HepG2 (cell line): ENCODE data around the gene ALG11. TPM values are rescaled to one million over a fixed set of nuclear protein-coding genes. Genes with fewer than 3 reads are reported as not detected.
A peak's percentile ranks its signal among the peaks of the same experiment; 100 is the strongest.

Source experiments
- ATAC-seq: fragments of 200-7000 bp; cut with Tn5 transposase; 3 replicates; pipeline ENCODE4 v1.9.1; 2020; ENCODE audit warnings: mild to moderate bottlenecking, moderate library complexity
- BruUV-seq: library from RNA; stranded (reverse); fragments of 400-500 nt; replicated peaks from 2 replicates; lab custom pipeline; 2021; lab: Mats Ljungman, UMichigan
- CTCF ChIA-PET: fragments of 300-600 bp; formaldehyde crosslinking; extraction: SDS; loops from one replicate; lab custom pipeline; 2021; ENCODE audit warnings: low total read pairs, inconsistent platforms, low intra/inter-chr PET ratio; lab: Yijun Ruan, JAX
- POLR2A ChIA-PET: fragments of 350-600 bp; sonication (Branson Sonifier 250); formaldehyde crosslinking; loops from one replicate; lab custom pipeline; 2020; ENCODE audit warnings: antibody characterized with exemption, inconsistent platforms; lab: Yijun Ruan, JAX
- DNase-seq: peaks from one replicate; pipeline ENCODE4 v3.0.0-alpha.2; 2015; ENCODE audit warnings: low spot score
- FAIRE-seq: peaks from 3 replicates; lab custom pipeline; 2011; peaks lifted over from hg19 to GRCh38; lab: Jason Lieb, UNC
- H2AFZ ChIP-seq: one replicate; pipeline ENCODE4 v1.6.1; 2011; ENCODE audit warnings: low read length, inconsistent platforms
- H3K27ac ChIP-seq: fragments of 300-600 bp; 3 replicates; pipeline ENCODE4 v1.8.0; 2011; ENCODE audit warnings: mixed run types, mild to moderate bottlenecking, mixed read lengths, low read length, inconsistent platforms; ENCODE audit not compliant: insufficient read depth; ENCODE audit errors: extremely low read length
- H3K27me3 ChIP-seq, 2 experiments: fragments of 200-600 bp in 1 of 2; 2 replicates in 1 of 2; 3 replicates in 1 of 2; pipeline versions ENCODE4 v1.6.0 to v1.8.0; 2011; ENCODE audit warnings: low read length in 2 of 2, mild to moderate bottlenecking in 2 of 2, moderate library complexity in 2 of 2, inconsistent platforms in 1 of 2; ENCODE audit not compliant: insufficient read depth in 2 of 2, control insufficient read depth in 1 of 2
- H3K36me3 ChIP-seq, 2 experiments: fragments of 200-600 bp in 1 of 2; replicated peaks in 1 of 2; 2 replicates in 1 of 2; 3 replicates in 1 of 2; pipeline versions ENCODE4 v1.5.1 to v1.8.0; 2011; ENCODE audit warnings: low read length in 2 of 2, inconsistent platforms in 1 of 2; ENCODE audit not compliant: insufficient read depth in 2 of 2, control insufficient read depth in 1 of 2
- H3K4me1 ChIP-seq: 2 replicates; pipeline ENCODE4 v1.5.1; 2012; ENCODE audit warnings: low read length, inconsistent platforms; ENCODE audit not compliant: insufficient read depth
- H3K4me2 ChIP-seq: 2 replicates; pipeline ENCODE4 v1.6.0; 2011; ENCODE audit warnings: low read depth, low read length, inconsistent platforms
- H3K4me3 ChIP-seq, 3 experiments: fragments of 200-600 bp in 1 of 3; sonication (generic), shearing (Covaris generic) in 1 of 3; replicated peaks in 1 of 3; 2 replicates each; pipeline ENCODE4 v1.5.1; 2011 to 2016; ENCODE audit warnings: low read length in 3 of 3, inconsistent platforms in 2 of 3, low read depth in 2 of 3, mild to moderate bottlenecking in 2 of 3, control low read depth in 1 of 3, mixed read lengths in 1 of 3; ENCODE audit not compliant: insufficient read depth in 1 of 3
- H3K79me2 ChIP-seq: one replicate; pipeline ENCODE4 v1.6.1; 2011; ENCODE audit warnings: low read length, inconsistent platforms; ENCODE audit not compliant: insufficient read depth
- H3K9ac ChIP-seq: 2 replicates; pipeline ENCODE4 v1.6.0; 2011; ENCODE audit warnings: mild to moderate bottlenecking, low read depth, low read length, inconsistent platforms; ENCODE audit not compliant: insufficient read depth
- H3K9me3 ChIP-seq: 2 replicates; pipeline ENCODE4 v1.5.1; 2012; ENCODE audit warnings: mild to moderate bottlenecking, low read length
- H4K20me1 ChIP-seq: 2 replicates; pipeline ENCODE4 v1.6.0; 2011; ENCODE audit warnings: inconsistent platforms, mild to moderate bottlenecking, low read length, moderate library complexity; ENCODE audit not compliant: insufficient read depth
- BHLHE40 ChIP-seq: IDR thresholded peaks from 2 replicates; pipeline ENCODE4 v1.6.1; 2011; ENCODE audit warnings: low read length, improper control_type of control experiment
- CENPT ChIP-seq: sonication (generic); formaldehyde crosslinking; IDR thresholded peaks from 2 replicates; pipeline ENCODE4 v1.8.0; 2022; ENCODE audit warnings: low read depth, mild to moderate bottlenecking, moderate library complexity, missing genetic modification reagents
- DMAP1 ChIP-seq: IDR thresholded peaks from 2 replicates; pipeline ENCODE4 v1.6.1; 2016
- JUN ChIP-seq: sonication (generic); formaldehyde crosslinking; IDR thresholded peaks from 2 replicates; pipeline ENCODE4 v1.4.0; 2020; ENCODE audit warnings: mild to moderate bottlenecking, missing genetic modification reagents
- MBNL3 ChIP-seq: fragments of 250-450 bp; sonication (Bioruptor Pico); conservative IDR thresholded peaks from 2 replicates; pipeline ENCODE4 v1.8.0; 2022; ENCODE audit warnings: mild to moderate bottlenecking, inconsistent platforms
- MED1 ChIP-seq: sonication (generic); formaldehyde crosslinking; IDR thresholded peaks from 2 replicates; pipeline ENCODE4 v1.4.0; 2020; ENCODE audit warnings: missing genetic modification reagents
- MIER3 ChIP-seq: IDR thresholded peaks from 2 replicates; pipeline ENCODE4 v1.6.1; 2016; ENCODE audit warnings: missing compliant biosample characterization, borderline replicate concordance
- POLR2A ChIP-seq, 2 experiments: IDR thresholded peaks; 2 replicates each; pipeline ENCODE4 v1.6.1; 2011; ENCODE audit warnings: low read depth in 2 of 2, low read length in 2 of 2, mild to moderate bottlenecking in 1 of 2, moderate library complexity in 1 of 2; ENCODE audit not compliant: insufficient read depth in 1 of 2
- YEATS2 ChIP-seq: sonication (generic); formaldehyde crosslinking; IDR thresholded peaks from 2 replicates; pipeline ENCODE4 v1.4.0; 2020; ENCODE audit warnings: missing genetic modification reagents, borderline replicate concordance
- ZBTB3 ChIP-seq: sonication (generic); formaldehyde crosslinking; IDR thresholded peaks from 2 replicates; pipeline ENCODE4 v1.4.0; 2020; ENCODE audit warnings: low read depth, mild to moderate bottlenecking, moderate library complexity, missing genetic modification reagents, borderline replicate concordance
- ZC3H13 ChIP-seq: sonication (generic); formaldehyde crosslinking; IDR thresholded peaks from 2 replicates; pipeline ENCODE4 v1.8.1; 2023; ENCODE audit warnings: mild to moderate bottlenecking, missing genetic modification reagents, moderate library complexity
- ZMYM4 ChIP-seq: sonication (generic); formaldehyde crosslinking; IDR thresholded peaks from 2 replicates; pipeline ENCODE4 v1.8.1; 2023; ENCODE audit warnings: mild to moderate bottlenecking, missing genetic modification reagents
- ZNF121 ChIP-seq: sonication (generic); formaldehyde crosslinking; IDR thresholded peaks from 2 replicates; pipeline ENCODE4 v1.5.0; 2020; ENCODE audit warnings: mild to moderate bottlenecking, missing genetic modification reagents
- ZNF501 ChIP-seq: sonication (generic); formaldehyde crosslinking; IDR thresholded peaks from 2 replicates; pipeline ENCODE4 v1.5.1; 2020; ENCODE audit warnings: mild to moderate bottlenecking, moderate library complexity, missing genetic modification reagents
- ZNF792 ChIP-seq: IDR thresholded peaks from 2 replicates; pipeline ENCODE4 v1.6.1; 2016
- WGBS: methylation state at CpG from one replicate; pipeline ENCODE4 v1.1.6; 2017; ENCODE audit warnings: low lambda C conversion rate; 5-methylcytosine and 5-hydroxymethylcytosine counted together
- in situ Hi-C: cut with HindIII; loops from 2 replicates; pipeline ENCODE4 v1.10.0; 2017; ENCODE audit warnings: low pct_unique_long_range_greater_than_20kb; ENCODE audit not compliant: extremely low pct_ligation_motif_present
- intact Hi-C: fragments of 100-400 bp; cut with micrococcal nuclease; formaldehyde crosslinking; loops from one replicate; pipeline ENCODE4 v1.10.0; 2022; ENCODE audit not compliant: unreplicated experiment
- polyA plus RNA-seq, 8 experiments: library from polyadenylated mRNA; depleted of rRNA in 3 of 8; stranded (reverse) in 7 of 8; unstranded in 1 of 8; fragments of >200 nt; fragmentation: Illumina TruSeq in 4 of 8; extraction: Trizol in 4 of 8; gene quantifications; 2 replicates each; pipeline versions ENCODE4 v1.2.1 to v1.2.3, GENCODE V29; 2011 to 2016; ENCODE audit warnings: low read depth in 4 of 8, missing spikeins in 1 of 8, mixed read lengths in 1 of 8; ENCODE audit not compliant: insufficient read depth in 1 of 8
- total RNA-seq, 5 experiments: library from RNA; depleted of rRNA; stranded (reverse); fragments of >200 nt; fragmentation: Illumina TruSeq; extraction: Trizol; gene quantifications; 2 replicates each; pipeline ENCODE4 v1.2.3, GENCODE V29; 2016; ENCODE audit warnings: low read depth in 1 of 5
- TF ChIP-seq, protein P1 (sequence below): sonication (generic); formaldehyde crosslinking; IDR thresholded peaks from 2 replicates; pipeline ENCODE4 v1.4.0; 2020; ENCODE audit warnings: missing genetic modification reagents
- TF ChIP-seq, protein P2 (sequence below): sonication (generic); formaldehyde crosslinking; IDR thresholded peaks from 2 replicates; pipeline ENCODE4 v1.4.0; 2020; ENCODE audit warnings: low read depth, mild to moderate bottlenecking, missing genetic modification reagents
- TF ChIP-seq, protein P3 (sequence below): sonication (generic); formaldehyde crosslinking; IDR thresholded peaks from 2 replicates; pipeline ENCODE4 v1.5.1; 2020; ENCODE audit warnings: mild to moderate bottlenecking, missing genetic modification reagents, borderline replicate concordance

Gene ALG11
- total and polyA plus RNA-seq, 2 of the 13 experiments (the other 11 are each of a cell fraction or from before 2014, with no cell fraction given), result 14.7 to 27.9 TPM

DNA sequence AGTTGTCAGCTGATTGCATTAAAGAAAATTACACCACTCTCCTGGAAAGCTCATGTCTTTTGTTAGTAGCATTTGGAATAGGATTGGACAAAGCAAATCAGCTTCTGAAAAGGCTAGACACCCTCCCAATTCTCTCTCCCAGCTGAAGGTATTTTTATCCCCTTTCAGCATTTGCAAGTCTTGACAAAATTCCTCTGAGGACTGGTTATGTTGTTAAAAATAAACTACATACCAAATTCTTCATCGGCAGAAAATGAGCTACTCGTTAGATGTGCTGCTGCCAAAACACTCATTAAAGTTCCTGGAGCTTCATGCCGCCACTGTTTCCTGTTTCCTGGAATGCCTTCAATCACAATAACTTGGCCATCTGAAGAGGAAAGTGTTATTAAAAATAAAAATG is 49.4 kb downstream of the ALG11 start:
- DNase-seq (no peak), FAIRE-seq (no peak), ATAC-seq (no peak)
- Histone ChIP-seq H3K4me2 (0 out of 2 replicates have a peak overlapping the region, but pooled peaks have one; percentile 32), H3K4me1 (no peaks in the 10 kb centered on the region), H3K36me3 (no peaks in the 10 kb centered on the region), H2AFZ (no peak overlapping the region), H3K9me3 (peaks cover 16% of the 10 kb centered on the region), H3K79me2 (no peaks in the 10 kb centered on the region), H3K9ac (no peak overlapping the region), H3K27ac (no peak overlapping the region), H4K20me1 (no peaks in the 10 kb centered on the region), H3K27me3 (0 out of 5 replicates have a peak, but pooled peaks cover 0 to 2% of the 10 kb centered on the region in 2 experiments), H3K4me3 (no peak overlapping the region)
- 41% methylated on average over 3 of the region's 3 CpGs for WGBS
- ChIA-PET POLR2A (no interaction called here), CTCF (no interaction called here)
- TF ChIP-seq, protein P1, sequence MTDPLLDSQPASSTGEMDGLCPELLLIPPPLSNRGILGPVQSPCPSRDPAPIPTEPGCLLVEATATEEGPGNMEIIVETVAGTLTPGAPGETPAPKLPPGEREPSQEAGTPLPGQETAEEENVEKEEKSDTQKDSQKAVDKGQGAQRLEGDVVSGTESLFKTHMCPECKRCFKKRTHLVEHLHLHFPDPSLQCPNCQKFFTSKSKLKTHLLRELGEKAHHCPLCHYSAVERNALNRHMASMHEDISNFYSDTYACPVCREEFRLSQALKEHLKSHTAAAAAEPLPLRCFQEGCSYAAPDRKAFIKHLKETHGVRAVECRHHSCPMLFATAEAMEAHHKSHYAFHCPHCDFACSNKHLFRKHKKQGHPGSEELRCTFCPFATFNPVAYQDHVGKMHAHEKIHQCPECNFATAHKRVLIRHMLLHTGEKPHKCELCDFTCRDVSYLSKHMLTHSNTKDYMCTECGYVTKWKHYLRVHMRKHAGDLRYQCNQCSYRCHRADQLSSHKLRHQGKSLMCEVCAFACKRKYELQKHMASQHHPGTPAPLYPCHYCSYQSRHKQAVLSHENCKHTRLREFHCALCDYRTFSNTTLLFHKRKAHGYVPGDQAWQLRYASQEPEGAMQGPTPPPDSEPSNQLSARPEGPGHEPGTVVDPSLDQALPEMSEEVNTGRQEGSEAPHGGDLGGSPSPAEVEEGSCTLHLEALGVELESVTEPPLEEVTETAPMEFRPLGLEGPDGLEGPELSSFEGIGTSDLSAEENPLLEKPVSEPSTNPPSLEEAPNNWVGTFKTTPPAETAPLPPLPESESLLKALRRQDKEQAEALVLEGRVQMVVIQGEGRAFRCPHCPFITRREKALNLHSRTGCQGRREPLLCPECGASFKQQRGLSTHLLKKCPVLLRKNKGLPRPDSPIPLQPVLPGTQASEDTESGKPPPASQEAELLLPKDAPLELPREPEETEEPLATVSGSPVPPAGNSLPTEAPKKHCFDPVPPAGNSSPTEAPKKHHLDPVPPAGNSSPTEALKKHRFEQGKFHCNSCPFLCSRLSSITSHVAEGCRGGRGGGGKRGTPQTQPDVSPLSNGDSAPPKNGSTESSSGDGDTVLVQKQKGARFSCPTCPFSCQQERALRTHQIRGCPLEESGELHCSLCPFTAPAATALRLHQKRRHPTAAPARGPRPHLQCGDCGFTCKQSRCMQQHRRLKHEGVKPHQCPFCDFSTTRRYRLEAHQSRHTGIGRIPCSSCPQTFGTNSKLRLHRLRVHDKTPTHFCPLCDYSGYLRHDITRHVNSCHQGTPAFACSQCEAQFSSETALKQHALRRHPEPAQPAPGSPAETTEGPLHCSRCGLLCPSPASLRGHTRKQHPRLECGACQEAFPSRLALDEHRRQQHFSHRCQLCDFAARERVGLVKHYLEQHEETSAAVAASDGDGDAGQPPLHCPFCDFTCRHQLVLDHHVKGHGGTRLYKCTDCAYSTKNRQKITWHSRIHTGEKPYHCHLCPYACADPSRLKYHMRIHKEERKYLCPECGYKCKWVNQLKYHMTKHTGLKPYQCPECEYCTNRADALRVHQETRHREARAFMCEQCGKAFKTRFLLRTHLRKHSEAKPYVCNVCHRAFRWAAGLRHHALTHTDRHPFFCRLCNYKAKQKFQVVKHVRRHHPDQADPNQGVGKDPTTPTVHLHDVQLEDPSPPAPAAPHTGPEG, result no peak
- TF ChIP-seq MBNL3 (no peak), JUN (no peak), DMAP1 (CRISPR knock-in tag) (no peak), ZC3H13 (CRISPR knock-in tag) (no peak), ZBTB3 (CRISPR knock-in tag) (no peak), CENPT (CRISPR knock-in tag) (no peak), MIER3 (CRISPR knock-in tag) (no peak), MED1 (CRISPR knock-in tag) (no peak), ZNF501 (CRISPR knock-in tag) (no peak), POLR2A (IDR thresholded peaks at IDR 0.05; ENCODE audit: insufficient read depth in 1 of 2, low read depth in 2 of 2, low read length in 2 of 2) (no peak), BHLHE40 (no peak), ZMYM4 (CRISPR knock-in tag) (no peak), ZNF792 (no peak), ZNF121 (CRISPR knock-in tag) (no peak), YEATS2 (CRISPR knock-in tag) (no peak)
- TF ChIP-seq, protein P2, sequence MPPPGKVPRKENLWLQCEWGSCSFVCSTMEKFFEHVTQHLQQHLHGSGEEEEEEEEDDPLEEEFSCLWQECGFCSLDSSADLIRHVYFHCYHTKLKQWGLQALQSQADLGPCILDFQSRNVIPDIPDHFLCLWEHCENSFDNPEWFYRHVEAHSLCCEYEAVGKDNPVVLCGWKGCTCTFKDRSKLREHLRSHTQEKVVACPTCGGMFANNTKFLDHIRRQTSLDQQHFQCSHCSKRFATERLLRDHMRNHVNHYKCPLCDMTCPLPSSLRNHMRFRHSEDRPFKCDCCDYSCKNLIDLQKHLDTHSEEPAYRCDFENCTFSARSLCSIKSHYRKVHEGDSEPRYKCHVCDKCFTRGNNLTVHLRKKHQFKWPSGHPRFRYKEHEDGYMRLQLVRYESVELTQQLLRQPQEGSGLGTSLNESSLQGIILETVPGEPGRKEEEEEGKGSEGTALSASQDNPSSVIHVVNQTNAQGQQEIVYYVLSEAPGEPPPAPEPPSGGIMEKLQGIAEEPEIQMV (CRISPR knock-in tag), result no peak
- TF ChIP-seq, protein P3, sequence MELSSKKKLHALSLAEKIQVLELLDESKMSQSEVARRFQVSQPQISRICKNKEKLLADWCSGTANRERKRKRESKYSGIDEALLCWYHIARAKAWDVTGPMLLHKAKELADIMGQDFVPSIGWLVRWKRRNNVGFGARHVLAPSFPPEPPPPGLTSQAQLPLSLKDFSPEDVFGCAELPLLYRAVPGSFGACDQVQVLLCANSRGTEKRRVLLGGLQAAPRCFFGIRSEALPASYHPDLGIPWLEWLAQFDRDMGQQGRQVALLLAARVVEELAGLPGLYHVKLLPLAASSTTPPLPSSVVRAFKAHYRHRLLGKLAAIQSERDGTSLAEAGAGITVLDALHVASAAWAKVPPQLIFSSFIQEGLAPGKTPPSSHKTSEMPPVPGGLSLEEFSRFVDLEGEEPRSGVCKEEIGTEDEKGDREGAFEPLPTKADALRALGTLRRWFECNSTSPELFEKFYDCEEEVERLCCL (CRISPR knock-in tag), result no peak
- BruUV-seq, result no TSS peak
- in situ Hi-C loops (no loop called here), intact Hi-C loops (no loop called here)
